Measurements from ENCODE around the gene GREM1.

GREM1 gene

GRCh38 chr15:32733281-32733680 lies 15.5 kb downstream of the GREM1 start:
- no peak for DNase-seq

- DNase-seq: no peak
These were observed 18.3 kb downstream of the GREM1 start for GRCh38 chr15:32735989-32736700.

- no peak for DNase-seq
These were observed 18.9 kb downstream of the GREM1 start for GRCh38 chr15:32736701-32737061.

- no peak for DNase-seq
These were observed 19.5 kb downstream of the GREM1 start for GRCh38 chr15:32737304-32737703.

- DNase-seq: no peak
These were observed 20.9 kb downstream of the GREM1 start for GRCh38 chr15:32738666-32739065.

GRCh38 chr15:32739522-32740063 lies 21.8 kb downstream of the GREM1 start:
- DNase-seq: no peak

- DNase-seq: no peak
These were observed 25.8 kb downstream of the GREM1 start for GRCh38 chr15:32743411-32744140.

- DNase-seq: no peak
These were observed 28.5 kb downstream of the GREM1 start for GRCh38 chr15:32746116-32746857.

GRCh38 chr15:32747921-32748342 lies 30.1 kb downstream of the GREM1 start:
- DNase-seq: no peak

GRCh38 chr15:32750979-32751378 lies 33.2 kb downstream of the GREM1 start:
- DNase-seq: no peak

- no peak for DNase-seq
These were observed 39.6 kb downstream of the GREM1 start for GRCh38 chr15:32757426-32757825.

- no peak for DNase-seq
These were observed 45.5 kb downstream of the GREM1 start for GRCh38 chr15:32763295-32763694.

- DNase-seq: no peak
These were observed 47.4 kb downstream of the GREM1 start for GRCh38 chr15:32765236-32765635.

GRCh38 chr15:32766101-32766500 lies 48.3 kb downstream of the GREM1 start:
- no peak for DNase-seq

- no peak for DNase-seq
These were observed 49.4 kb downstream of the GREM1 start for GRCh38 chr15:32767236-32767635.

GRCh38 chr15:32774022-32774421 lies 56.2 kb downstream of the GREM1 start:
- DNase-seq: no peak

GRCh38 chr15:32775103-32775502 lies 57.3 kb downstream of the GREM1 start:
- DNase-seq: no peak

GRCh38 chr15:32778391-32779176 lies 60.8 kb downstream of the GREM1 start:
- no peak for DNase-seq

GRCh38 chr15:32781781-32782180 lies 64.0 kb downstream of the GREM1 start:
- DNase-seq: no peak

- no peak for DNase-seq
These were observed 66.8 kb downstream of the GREM1 start for GRCh38 chr15:32784581-32784980.

GRCh38 chr15:32786906-32787305 lies 69.1 kb downstream of the GREM1 start:
- no peak for DNase-seq

- DNase-seq: no peak
These were observed 70.1 kb downstream of the GREM1 start for GRCh38 chr15:32787949-32788348.

Measured in activated effector memory CD4-positive, alpha-beta T cell treated with anti-CD3 and anti-CD28 coated beads, Interleukin-2, amount 50 U/mL, for 16 hours (primary cell).